ENCODE measurements around the gene DXO.
"Not testable (repeated sequence)": the region's sequence is repeated elsewhere in the genome, so short reads cannot be mapped to it uniquely, and the experiment has no call there.

GRCh38 chr6:32009537-32009936 lies 37.6 kb upstream of the DXO start:
- not testable (repeated sequence) for TF ChIP-seq POLR2AphosphoS5 (IDR thresholded peaks at IDR 0.05; ENCODE audit: borderline replicate concordance, low read depth, low read length); EZH2 (IDR thresholded peaks at IDR 0.05); FOXP2 (optimal IDR thresholded peaks at IDR 0.05; ENCODE audit: control extremely low read depth, extremely low read length, insufficient read depth)

All from SK-N-MC (cell line).